Measurements from ENCODE around the gene TASL. TPM values are rescaled to one million over a fixed set of nuclear protein-coding genes. Genes with fewer than 3 reads are reported as not detected.

Gene TASL
- not detected in 2 replicates for total RNA-seq

DNA sequence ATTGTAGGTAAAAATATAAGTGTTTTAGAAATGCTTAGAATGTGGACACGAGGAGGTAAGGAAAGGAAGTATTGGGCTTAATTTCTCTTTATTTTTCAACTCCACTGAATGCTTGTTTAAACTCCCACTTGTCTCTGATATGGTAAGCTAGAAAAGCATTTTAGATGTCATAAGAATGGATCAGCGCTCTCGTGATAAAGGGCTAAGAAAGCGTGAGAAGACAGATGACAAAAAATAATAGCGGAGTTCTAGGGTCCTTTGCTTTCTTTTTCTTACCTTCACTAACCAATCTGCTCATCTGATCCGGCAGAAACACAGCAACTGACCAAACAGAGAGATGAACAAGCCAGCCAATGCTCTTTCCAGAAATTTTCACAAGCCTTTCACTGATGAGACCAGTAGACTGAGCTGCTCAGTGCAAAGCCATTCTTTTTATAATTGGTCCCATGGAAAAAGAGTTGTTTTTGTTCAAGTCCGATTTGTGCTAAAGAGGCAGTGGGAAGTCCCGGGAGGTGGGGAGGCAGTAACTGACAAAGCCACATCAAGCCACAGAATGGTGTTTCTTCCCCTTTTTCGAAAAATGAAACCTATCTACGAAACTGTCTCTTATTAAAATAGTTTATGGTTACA, at the start of gene TASL:
TASL (minus strand) TSS at position 405 of the 630 bp plus-strand sequence. CDS start 17,411 bp downstream, outside the sequence.
- Histone ChIP-seq H3K36me3 (ENCODE audit: control insufficient read depth, insufficient read depth, low read length) (no peaks in the 10 kb centered on the region), H3K27me3 (ENCODE audit: control insufficient read depth, insufficient read depth, low read length) (no peaks in the 10 kb centered on the region), H3K4me3 (ENCODE audit: low read depth, low read length) (no peak within 1 kb of the TSS)
- TF ChIP-seq, protein P1, sequence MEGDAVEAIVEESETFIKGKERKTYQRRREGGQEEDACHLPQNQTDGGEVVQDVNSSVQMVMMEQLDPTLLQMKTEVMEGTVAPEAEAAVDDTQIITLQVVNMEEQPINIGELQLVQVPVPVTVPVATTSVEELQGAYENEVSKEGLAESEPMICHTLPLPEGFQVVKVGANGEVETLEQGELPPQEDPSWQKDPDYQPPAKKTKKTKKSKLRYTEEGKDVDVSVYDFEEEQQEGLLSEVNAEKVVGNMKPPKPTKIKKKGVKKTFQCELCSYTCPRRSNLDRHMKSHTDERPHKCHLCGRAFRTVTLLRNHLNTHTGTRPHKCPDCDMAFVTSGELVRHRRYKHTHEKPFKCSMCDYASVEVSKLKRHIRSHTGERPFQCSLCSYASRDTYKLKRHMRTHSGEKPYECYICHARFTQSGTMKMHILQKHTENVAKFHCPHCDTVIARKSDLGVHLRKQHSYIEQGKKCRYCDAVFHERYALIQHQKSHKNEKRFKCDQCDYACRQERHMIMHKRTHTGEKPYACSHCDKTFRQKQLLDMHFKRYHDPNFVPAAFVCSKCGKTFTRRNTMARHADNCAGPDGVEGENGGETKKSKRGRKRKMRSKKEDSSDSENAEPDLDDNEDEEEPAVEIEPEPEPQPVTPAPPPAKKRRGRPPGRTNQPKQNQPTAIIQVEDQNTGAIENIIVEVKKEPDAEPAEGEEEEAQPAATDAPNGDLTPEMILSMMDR (IDR thresholded peaks at IDR 0.05; ENCODE audit: insufficient read depth, low read length, poor library complexity, severe bottlenecking) = no peak
- DNase-seq (ENCODE audit: low read depth) = no peak

- TF ChIP-seq, protein P1 (IDR thresholded peaks at IDR 0.05; ENCODE audit: insufficient read depth, low read length, poor library complexity, severe bottlenecking) = no peak
Measured at GRCh38 chrX:30626402-30626801, 48.8 kb upstream of the TASL start.

DNA sequence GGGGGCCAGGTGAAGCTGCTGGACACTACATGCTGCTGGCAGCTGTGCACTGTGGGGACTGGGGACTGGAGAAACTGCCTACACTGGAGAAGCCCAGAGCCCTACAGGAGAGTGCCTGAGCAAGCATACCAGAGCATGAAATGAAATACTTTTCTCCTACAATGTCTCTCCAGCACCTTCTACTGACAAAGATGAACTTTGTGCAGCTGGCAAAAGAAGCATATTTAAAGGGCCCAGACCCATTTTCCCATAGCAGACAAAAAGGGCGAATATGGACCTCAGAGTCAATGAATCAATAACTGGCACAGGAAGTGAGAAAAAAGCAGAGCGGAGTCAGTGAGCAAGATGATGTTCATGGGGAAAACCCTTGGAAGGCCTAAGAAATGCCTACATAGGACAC, 44.8 kb upstream of the TASL start:
- TF ChIP-seq, protein P1 (IDR thresholded peaks at IDR 0.05; ENCODE audit: insufficient read depth, low read length, poor library complexity, severe bottlenecking) = no peak
- Histone ChIP-seq H3K27me3 (ENCODE audit: control insufficient read depth, insufficient read depth, low read length) (no peaks in the 10 kb centered on the region), H3K4me3 (ENCODE audit: low read depth, low read length) (no peak overlapping the region), H3K36me3 (ENCODE audit: control insufficient read depth, insufficient read depth, low read length) (no peaks in the 10 kb centered on the region)
- DNase-seq (ENCODE audit: low read depth) = no peak

More at GRCh38 chrX:30626402-30626801, 48.8 kb upstream of the TASL start:
- no peaks in the 10 kb centered on the region for H3K36me3 ChIP-seq (ENCODE audit: control insufficient read depth, insufficient read depth, low read length)
- H3K4me3 ChIP-seq (ENCODE audit: low read depth, low read length) = no peak overlapping the region
- no peaks in the 10 kb centered on the region for H3K27me3 ChIP-seq (ENCODE audit: control insufficient read depth, insufficient read depth, low read length)
- no peak for DNase-seq (ENCODE audit: low read depth)

- H3K4me3 ChIP-seq (ENCODE audit: low read depth, low read length) = no peak overlapping the region
- peak; percentile 53 for DNase-seq (ENCODE audit: low read depth)
- TF ChIP-seq, protein P1 (IDR thresholded peaks at IDR 0.05; ENCODE audit: insufficient read depth, low read length, poor library complexity, severe bottlenecking) = no peak
- H3K27me3 ChIP-seq (ENCODE audit: control insufficient read depth, insufficient read depth, low read length) = no peaks in the 10 kb centered on the region
- no peaks in the 10 kb centered on the region for H3K36me3 ChIP-seq (ENCODE audit: control insufficient read depth, insufficient read depth, low read length)
Measured at GRCh38 chrX:30620980-30621618, 43.5 kb upstream of the TASL start.

DNA sequence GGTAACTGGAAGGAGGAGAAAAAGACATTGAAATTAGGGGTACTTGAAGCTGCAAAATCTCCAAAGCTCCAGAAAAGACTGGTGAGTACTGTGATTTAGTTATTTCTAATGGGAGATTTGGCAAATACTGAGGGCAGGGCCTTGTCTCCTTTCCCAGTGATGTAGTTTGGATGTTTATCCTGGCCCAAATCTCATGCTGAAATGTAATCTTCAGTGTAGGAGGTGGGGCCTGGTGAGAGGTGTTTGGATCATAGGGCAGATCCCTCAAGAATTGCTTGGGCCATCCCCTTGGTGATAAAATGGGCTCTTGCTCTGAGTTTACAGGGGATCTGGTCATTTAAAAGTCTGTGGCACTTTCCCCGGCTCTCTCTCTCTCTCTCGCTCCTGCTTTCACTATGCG, 42.6 kb upstream of the TASL start:
- Histone ChIP-seq H3K4me3 (ENCODE audit: low read depth, low read length) (no peak overlapping the region), H3K36me3 (ENCODE audit: control insufficient read depth, insufficient read depth, low read length) (no peaks in the 10 kb centered on the region), H3K27me3 (ENCODE audit: control insufficient read depth, insufficient read depth, low read length) (no peaks in the 10 kb centered on the region)
- no peak for DNase-seq (ENCODE audit: low read depth)
- TF ChIP-seq, protein P1 (IDR thresholded peaks at IDR 0.05; ENCODE audit: insufficient read depth, low read length, poor library complexity, severe bottlenecking) = no peak
